K562 (cell line): Measurements from ENCODE around the gene KIF3B. TPM values are rescaled to one million over a fixed set of nuclear protein-coding genes. Genes with fewer than 3 reads are reported as not detected.

ENCODE experiments used
- polyA plus RNA-seq, 8 experiments: library from polyadenylated mRNA; depleted of rRNA in 4 of 8; stranded (reverse) in 5 of 8; unstranded in 3 of 8; fragments of >200 nt; fragmentation: Nextera tagmentation in 2 of 8; fragmentation: Illumina TruSeq in 1 of 8; extraction: Ambion mirVana in 2 of 8; extraction: Trizol in 1 of 8; gene quantifications; 2 replicates each; pipeline versions ENCODE4 v1.2.1 to v1.2.3, GENCODE V29; 2011 to 2014; ENCODE audit warnings: inconsistent platforms in 1 of 8, missing spikeins in 1 of 8
- total RNA-seq, 7 experiments: library from RNA; depleted of rRNA in 6 of 7; stranded (reverse); fragments of >200 nt in 6 of 7; fragmentation: Illumina TruSeq in 2 of 7; extraction: Trizol in 2 of 7; gene quantifications; 2 replicates each; pipeline versions ENCODE4 v1.2.1 to v1.2.3, GENCODE V29; 2011 to 2021; ENCODE audit warnings: low replicate concordance in 1 of 7
- TF ChIP-seq, protein P1 (sequence below): fragments of 200-600 bp; sonication (generic); IDR thresholded peaks from one replicate; pipeline ENCODE4 v1.6.1; 2012; ENCODE audit warnings: mild to moderate bottlenecking, low read depth, low read length, inconsistent platforms
- TF ChIP-seq, protein P2 (sequence below), 2 experiments: fragments of 450-650 bp; IDR thresholded peaks; 2 replicates each; pipeline ENCODE4 v1.6.1; 2016; ENCODE audit warnings: mild to moderate bottlenecking in 2 of 2, borderline replicate concordance in 1 of 2, low read depth in 1 of 2, moderate library complexity in 1 of 2

Gene KIF3B
- total and polyA plus RNA-seq, 9 of the 15 experiments (the other 6 are each of a cell fraction or from before 2014, with no cell fraction given) = 2.9 to 12.3 (median 8.6) TPM

DNA sequence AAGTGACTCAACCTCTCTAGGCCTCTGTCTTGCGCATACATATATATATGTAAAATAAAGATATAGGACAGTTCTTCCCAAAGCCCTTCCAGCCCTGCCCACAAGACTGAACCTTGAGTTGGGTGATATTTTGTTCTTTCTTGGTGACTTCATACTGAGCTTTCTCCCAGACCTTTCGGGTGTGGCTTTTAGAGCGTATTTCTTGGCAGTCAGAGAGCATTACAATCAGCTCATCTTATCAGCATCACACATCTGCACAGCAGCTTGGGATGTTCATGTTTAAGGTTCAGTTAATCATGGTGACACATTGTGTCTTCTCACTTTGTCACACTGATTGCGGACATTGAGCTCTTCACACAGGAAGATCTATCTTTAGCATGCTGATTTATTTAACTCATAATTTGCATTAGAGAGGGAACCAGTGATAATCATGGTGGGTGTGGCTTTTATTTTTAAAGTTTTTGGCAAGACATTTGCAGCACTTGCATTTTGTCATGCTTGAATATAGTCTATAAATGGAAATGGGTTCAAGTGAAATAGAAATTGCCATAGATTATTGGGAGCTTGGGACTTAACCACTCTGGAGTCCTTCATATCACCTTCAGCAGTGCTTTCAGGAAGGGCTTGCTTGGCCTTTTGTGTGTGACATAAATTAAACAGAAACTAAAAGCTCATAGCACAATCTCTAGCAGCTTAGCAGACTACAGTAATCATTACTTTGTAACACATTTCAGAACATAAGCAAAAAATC is 8.3 kb downstream of the KIF3B start (continued):
- TF ChIP-seq, protein P1, sequence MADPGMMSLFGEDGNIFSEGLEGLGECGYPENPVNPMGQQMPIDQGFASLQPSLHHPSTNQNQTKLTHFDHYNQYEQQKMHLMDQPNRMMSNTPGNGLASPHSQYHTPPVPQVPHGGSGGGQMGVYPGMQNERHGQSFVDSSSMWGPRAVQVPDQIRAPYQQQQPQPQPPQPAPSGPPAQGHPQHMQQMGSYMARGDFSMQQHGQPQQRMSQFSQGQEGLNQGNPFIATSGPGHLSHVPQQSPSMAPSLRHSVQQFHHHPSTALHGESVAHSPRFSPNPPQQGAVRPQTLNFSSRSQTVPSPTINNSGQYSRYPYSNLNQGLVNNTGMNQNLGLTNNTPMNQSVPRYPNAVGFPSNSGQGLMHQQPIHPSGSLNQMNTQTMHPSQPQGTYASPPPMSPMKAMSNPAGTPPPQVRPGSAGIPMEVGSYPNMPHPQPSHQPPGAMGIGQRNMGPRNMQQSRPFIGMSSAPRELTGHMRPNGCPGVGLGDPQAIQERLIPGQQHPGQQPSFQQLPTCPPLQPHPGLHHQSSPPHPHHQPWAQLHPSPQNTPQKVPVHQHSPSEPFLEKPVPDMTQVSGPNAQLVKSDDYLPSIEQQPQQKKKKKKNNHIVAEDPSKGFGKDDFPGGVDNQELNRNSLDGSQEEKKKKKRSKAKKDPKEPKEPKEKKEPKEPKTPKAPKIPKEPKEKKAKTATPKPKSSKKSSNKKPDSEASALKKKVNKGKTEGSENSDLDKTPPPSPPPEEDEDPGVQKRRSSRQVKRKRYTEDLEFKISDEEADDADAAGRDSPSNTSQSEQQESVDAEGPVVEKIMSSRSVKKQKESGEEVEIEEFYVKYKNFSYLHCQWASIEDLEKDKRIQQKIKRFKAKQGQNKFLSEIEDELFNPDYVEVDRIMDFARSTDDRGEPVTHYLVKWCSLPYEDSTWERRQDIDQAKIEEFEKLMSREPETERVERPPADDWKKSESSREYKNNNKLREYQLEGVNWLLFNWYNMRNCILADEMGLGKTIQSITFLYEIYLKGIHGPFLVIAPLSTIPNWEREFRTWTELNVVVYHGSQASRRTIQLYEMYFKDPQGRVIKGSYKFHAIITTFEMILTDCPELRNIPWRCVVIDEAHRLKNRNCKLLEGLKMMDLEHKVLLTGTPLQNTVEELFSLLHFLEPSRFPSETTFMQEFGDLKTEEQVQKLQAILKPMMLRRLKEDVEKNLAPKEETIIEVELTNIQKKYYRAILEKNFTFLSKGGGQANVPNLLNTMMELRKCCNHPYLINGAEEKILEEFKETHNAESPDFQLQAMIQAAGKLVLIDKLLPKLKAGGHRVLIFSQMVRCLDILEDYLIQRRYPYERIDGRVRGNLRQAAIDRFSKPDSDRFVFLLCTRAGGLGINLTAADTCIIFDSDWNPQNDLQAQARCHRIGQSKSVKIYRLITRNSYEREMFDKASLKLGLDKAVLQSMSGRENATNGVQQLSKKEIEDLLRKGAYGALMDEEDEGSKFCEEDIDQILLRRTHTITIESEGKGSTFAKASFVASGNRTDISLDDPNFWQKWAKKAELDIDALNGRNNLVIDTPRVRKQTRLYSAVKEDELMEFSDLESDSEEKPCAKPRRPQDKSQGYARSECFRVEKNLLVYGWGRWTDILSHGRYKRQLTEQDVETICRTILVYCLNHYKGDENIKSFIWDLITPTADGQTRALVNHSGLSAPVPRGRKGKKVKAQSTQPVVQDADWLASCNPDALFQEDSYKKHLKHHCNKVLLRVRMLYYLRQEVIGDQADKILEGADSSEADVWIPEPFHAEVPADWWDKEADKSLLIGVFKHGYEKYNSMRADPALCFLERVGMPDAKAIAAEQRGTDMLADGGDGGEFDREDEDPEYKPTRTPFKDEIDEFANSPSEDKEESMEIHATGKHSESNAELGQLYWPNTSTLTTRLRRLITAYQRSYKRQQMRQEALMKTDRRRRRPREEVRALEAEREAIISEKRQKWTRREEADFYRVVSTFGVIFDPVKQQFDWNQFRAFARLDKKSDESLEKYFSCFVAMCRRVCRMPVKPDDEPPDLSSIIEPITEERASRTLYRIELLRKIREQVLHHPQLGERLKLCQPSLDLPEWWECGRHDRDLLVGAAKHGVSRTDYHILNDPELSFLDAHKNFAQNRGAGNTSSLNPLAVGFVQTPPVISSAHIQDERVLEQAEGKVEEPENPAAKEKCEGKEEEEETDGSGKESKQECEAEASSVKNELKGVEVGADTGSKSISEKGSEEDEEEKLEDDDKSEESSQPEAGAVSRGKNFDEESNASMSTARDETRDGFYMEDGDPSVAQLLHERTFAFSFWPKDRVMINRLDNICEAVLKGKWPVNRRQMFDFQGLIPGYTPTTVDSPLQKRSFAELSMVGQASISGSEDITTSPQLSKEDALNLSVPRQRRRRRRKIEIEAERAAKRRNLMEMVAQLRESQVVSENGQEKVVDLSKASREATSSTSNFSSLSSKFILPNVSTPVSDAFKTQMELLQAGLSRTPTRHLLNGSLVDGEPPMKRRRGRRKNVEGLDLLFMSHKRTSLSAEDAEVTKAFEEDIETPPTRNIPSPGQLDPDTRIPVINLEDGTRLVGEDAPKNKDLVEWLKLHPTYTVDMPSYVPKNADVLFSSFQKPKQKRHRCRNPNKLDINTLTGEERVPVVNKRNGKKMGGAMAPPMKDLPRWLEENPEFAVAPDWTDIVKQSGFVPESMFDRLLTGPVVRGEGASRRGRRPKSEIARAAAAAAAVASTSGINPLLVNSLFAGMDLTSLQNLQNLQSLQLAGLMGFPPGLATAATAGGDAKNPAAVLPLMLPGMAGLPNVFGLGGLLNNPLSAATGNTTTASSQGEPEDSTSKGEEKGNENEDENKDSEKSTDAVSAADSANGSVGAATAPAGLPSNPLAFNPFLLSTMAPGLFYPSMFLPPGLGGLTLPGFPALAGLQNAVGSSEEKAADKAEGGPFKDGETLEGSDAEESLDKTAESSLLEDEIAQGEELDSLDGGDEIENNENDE = no peak
- TF ChIP-seq, protein P2, sequence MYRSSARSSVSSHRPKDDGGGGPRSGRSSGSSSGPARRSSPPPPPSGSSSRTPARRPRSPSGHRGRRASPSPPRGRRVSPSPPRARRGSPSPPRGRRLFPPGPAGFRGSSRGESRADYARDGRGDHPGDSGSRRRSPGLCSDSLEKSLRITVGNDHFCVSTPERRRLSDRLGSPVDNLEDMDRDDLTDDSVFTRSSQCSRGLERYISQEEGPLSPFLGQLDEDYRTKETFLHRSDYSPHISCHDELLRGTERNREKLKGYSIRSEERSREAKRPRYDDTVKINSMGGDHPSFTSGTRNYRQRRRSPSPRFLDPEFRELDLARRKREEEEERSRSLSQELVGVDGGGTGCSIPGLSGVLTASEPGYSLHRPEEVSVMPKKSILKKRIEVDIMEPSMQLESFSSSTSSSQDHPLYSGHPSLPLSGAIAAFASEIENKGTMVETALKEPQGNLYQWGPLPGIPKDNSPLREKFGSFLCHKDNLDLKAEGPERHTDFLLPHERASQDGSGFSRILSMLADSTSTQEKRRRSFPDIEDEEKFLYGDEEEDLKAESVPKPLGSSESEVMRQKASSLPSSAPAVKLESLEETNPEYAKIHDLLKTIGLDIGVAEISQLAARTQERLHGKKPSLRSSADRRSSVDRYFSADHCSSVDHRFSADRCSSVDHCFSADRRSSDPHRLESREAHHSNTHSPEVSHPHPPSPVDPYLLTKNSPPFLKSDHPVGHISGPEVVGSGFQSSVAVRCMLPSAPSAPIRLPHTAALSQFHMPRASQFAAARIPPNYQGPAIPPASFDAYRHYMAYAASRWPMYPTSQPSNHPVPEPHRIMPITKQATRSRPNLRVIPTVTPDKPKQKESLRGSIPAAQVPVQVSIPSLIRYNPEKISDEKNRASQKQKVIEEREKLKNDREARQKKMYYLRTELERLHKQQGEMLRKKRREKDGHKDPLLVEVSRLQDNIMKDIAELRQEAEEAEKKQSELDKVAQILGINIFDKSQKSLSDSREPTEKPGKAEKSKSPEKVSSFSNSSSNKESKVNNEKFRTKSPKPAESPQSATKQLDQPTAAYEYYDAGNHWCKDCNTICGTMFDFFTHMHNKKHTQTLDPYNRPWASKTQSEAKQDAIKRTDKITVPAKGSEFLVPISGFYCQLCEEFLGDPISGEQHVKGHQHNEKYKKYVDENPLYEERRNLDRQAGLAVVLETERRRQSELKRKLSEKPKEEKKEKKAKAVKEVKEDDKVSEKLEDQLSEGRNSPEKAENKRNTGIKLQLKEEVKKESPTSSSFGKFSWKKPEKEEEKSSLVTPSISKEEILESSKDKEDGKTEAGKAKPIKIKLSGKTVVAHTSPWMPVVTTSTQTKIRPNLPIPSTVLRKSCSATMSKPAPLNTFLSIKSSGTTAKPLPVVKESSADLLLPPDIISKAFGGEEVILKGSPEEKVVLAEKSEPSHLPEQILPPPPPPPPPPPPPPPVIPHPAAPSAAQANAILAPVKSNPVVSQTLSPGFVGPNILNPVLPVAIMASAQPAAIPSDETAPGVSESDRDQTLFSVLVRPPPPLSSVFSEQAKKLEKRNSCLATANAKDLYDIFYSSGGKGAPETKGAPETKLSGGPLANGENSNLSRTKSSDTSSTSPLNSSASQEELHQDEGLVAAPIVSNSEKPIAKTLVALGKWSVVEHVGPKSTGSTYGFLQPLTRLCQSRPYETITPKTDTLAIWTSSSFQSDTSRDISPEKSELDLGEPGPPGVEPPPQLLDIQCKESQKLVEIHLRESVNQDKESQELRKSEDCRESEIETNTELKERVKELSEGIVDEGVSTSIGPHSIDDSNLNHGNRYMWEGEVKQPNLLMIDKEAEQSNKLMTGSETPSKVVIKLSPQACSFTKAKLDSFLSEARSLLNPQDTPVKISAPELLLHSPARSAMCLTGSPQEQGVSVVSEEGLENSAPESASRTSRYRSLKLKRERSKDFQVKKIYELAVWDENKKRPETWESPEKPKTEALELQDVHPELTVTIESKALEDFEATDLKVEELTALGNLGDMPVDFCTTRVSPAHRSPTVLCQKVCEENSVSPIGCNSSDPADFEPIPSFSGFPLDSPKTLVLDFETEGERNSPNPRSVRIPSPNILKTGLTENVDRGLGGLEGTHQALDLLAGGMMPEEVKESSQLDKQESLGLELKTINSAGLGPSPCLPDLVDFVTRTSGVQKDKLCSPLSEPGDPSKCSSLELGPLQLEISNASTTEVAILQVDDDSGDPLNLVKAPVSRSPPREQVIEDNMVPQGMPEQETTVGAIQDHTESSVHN (IDR thresholded peaks at IDR 0.05; ENCODE audit: borderline replicate concordance in 1 of 2, low read depth in 1 of 2) = peak; percentile 76 to 90; a peak in 3 of 4 replicates
